HUES64 (cell line): Measurements from ENCODE around the gene PRKAG2.

Experiments used
- H3K27ac ChIP-seq: 2 replicates; pipeline ENCODE4 v1.7.0; 2013; ENCODE audit warnings: low read depth, low read length, inconsistent platforms
- H3K27me3 ChIP-seq: 2 replicates; pipeline ENCODE4 v1.6.1; 2013; ENCODE audit warnings: mild to moderate bottlenecking, low read length; ENCODE audit not compliant: insufficient read depth
- H3K36me3 ChIP-seq: 2 replicates; pipeline ENCODE4 v1.6.1; 2013; ENCODE audit warnings: mild to moderate bottlenecking, low read length; ENCODE audit not compliant: insufficient read depth
- H3K4me1 ChIP-seq: 2 replicates; pipeline ENCODE4 v1.6.1; 2013; ENCODE audit warnings: mild to moderate bottlenecking, low read length, moderate library complexity; ENCODE audit not compliant: insufficient read depth
- H3K4me3 ChIP-seq: 2 replicates; pipeline ENCODE4 v1.5.1; 2013; ENCODE audit warnings: mild to moderate bottlenecking, low read length, moderate library complexity
- H3K9ac ChIP-seq: 2 replicates; pipeline ENCODE4 v1.6.1; 2013; ENCODE audit warnings: mild to moderate bottlenecking, low read depth, low read length
- H3K9me3 ChIP-seq: 2 replicates; pipeline ENCODE4 v1.6.1; 2013; ENCODE audit warnings: low read depth, low read length; ENCODE audit not compliant: insufficient read depth
- WGBS: fragments of 150-250, 120-280 bp; methylation state at CpG from one replicate; pipeline ENCODE4 v1.1.7; 2013; ENCODE audit warnings: missing lambda C conversion rate; 5-methylcytosine and 5-hydroxymethylcytosine counted together

PRKAG2 gene

GRCh38 chr7:151677581-151678226 is 199.2 kb downstream of the PRKAG2 start:
- Histone ChIP-seq H3K4me3 (no peak overlapping the region), H3K9me3 (no peaks in the 10 kb centered on the region), H3K36me3 (no peaks in the 10 kb centered on the region), H3K9ac (no peak overlapping the region), H3K27ac (no peak overlapping the region), H3K27me3 (no peaks in the 10 kb centered on the region), H3K4me1 (peaks cover 1% of the 10 kb centered on the region; the same call in 1 of the 2 replicates)
- 85% methylated on average over 14 of the region's 14 CpGs for WGBS

GRCh38 chr7:151676759-151677158 is 200.2 kb downstream of the PRKAG2 start:
- Histone ChIP-seq H3K36me3 (no peaks in the 10 kb centered on the region), H3K27ac (no peak overlapping the region), H3K9ac (no peak overlapping the region), H3K9me3 (no peaks in the 10 kb centered on the region), H3K4me3 (no peak overlapping the region), H3K4me1 (peaks cover 8% of the 10 kb centered on the region), H3K27me3 (no peaks in the 10 kb centered on the region)
- 82% methylated on average over 11 of the region's 11 CpGs for WGBS

- WGBS, result 93% methylated on average over 26 of the region's 26 CpGs
- Histone ChIP-seq H3K4me1 (peaks cover 12% of the 10 kb centered on the region), H3K4me3 (no peak overlapping the region)
Measured at GRCh38 chr7:151675196-151675920, 201.6 kb downstream of the PRKAG2 start.

GRCh38 chr7:151674161-151674920 is 202.6 kb downstream of the PRKAG2 start:
- H3K27ac ChIP-seq, result no peak overlapping the region
- no peak overlapping the region for H3K9ac ChIP-seq
- no peaks in the 10 kb centered on the region for H3K36me3 ChIP-seq
- H3K9me3 ChIP-seq, result no peaks in the 10 kb centered on the region
- H3K27me3 ChIP-seq, result no peaks in the 10 kb centered on the region
- WGBS, result 91% methylated on average over 10 of the region's 10 CpGs
- peaks cover 12% of the 10 kb centered on the region for H3K4me1 ChIP-seq
- no peak overlapping the region for H3K4me3 ChIP-seq

More at GRCh38 chr7:151675196-151675920, 201.6 kb downstream of the PRKAG2 start:
- no peaks in the 10 kb centered on the region for H3K9me3 ChIP-seq
- no peaks in the 10 kb centered on the region for H3K36me3 ChIP-seq
- H3K9ac ChIP-seq, result no peak overlapping the region
- H3K27ac ChIP-seq, result no peak overlapping the region
- no peaks in the 10 kb centered on the region for H3K27me3 ChIP-seq

GRCh38 chr7:151673216-151673615 is 203.7 kb downstream of the PRKAG2 start:
- 70% methylated on average over 9 of the region's 9 CpGs for WGBS
- H3K4me1 ChIP-seq, result peaks cover 12% of the 10 kb centered on the region

GRCh38 chr7:151672716-151673115 is 204.2 kb downstream of the PRKAG2 start:
- Histone ChIP-seq H3K4me3 (no peak overlapping the region), H3K36me3 (no peaks in the 10 kb centered on the region), H3K9me3 (no peaks in the 10 kb centered on the region), H3K9ac (no peak overlapping the region), H3K27me3 (no peaks in the 10 kb centered on the region), H3K4me1 (peaks cover 12% of the 10 kb centered on the region), H3K27ac (peak overlapping the region; percentile 4; the same call in 1 of the 2 replicates)
- WGBS, result 88% methylated on average over 8 of the region's 9 CpGs

More at GRCh38 chr7:151673216-151673615, 203.7 kb downstream of the PRKAG2 start:
- no peaks in the 10 kb centered on the region for H3K27me3 ChIP-seq
- H3K4me3 ChIP-seq, result no peak overlapping the region
- no peaks in the 10 kb centered on the region for H3K36me3 ChIP-seq
- H3K9me3 ChIP-seq, result no peaks in the 10 kb centered on the region
- H3K27ac ChIP-seq, result no peak overlapping the region
- no peak overlapping the region for H3K9ac ChIP-seq

GRCh38 chr7:151671514-151671913 is 205.4 kb downstream of the PRKAG2 start:
- H3K27me3 ChIP-seq, result no peaks in the 10 kb centered on the region
- 81% methylated on average over 2 of the region's 2 CpGs for WGBS
- H3K4me3 ChIP-seq, result no peak overlapping the region
- H3K4me1 ChIP-seq, result peaks cover 12% of the 10 kb centered on the region
- no peaks in the 10 kb centered on the region for H3K36me3 ChIP-seq
- no peaks in the 10 kb centered on the region for H3K9me3 ChIP-seq
- H3K27ac ChIP-seq, result no peak overlapping the region
- no peak overlapping the region for H3K9ac ChIP-seq

- Histone ChIP-seq H3K9me3 (no peaks in the 10 kb centered on the region), H3K9ac (no peak overlapping the region), H3K27me3 (no peaks in the 10 kb centered on the region), H3K36me3 (no peaks in the 10 kb centered on the region), H3K4me1 (peaks cover 12% of the 10 kb centered on the region), H3K4me3 (no peak overlapping the region), H3K27ac (no peak overlapping the region)
- WGBS, result 92% methylated on average over 2 of the region's 2 CpGs
Measured at GRCh38 chr7:151669762-151670161, 207.2 kb downstream of the PRKAG2 start.

- Histone ChIP-seq H3K36me3 (no peaks in the 10 kb centered on the region), H3K27ac (no peak overlapping the region), H3K4me1 (peaks cover 5% of the 10 kb centered on the region), H3K9me3 (no peaks in the 10 kb centered on the region), H3K9ac (no peak overlapping the region), H3K27me3 (no peaks in the 10 kb centered on the region), H3K4me3 (no peak overlapping the region)
- 95% methylated on average over 3 of the region's 3 CpGs for WGBS
Measured at GRCh38 chr7:151666886-151667285, 210.0 kb downstream of the PRKAG2 start.

- 92% methylated on average over 6 of the region's 6 CpGs for WGBS
- no peaks in the 10 kb centered on the region for H3K9me3 ChIP-seq
- H3K9ac ChIP-seq, result no peak overlapping the region
- no peak overlapping the region for H3K4me3 ChIP-seq
- no peaks in the 10 kb centered on the region for H3K36me3 ChIP-seq
- no peaks in the 10 kb centered on the region for H3K4me1 ChIP-seq
- H3K27ac ChIP-seq, result no peak overlapping the region
- H3K27me3 ChIP-seq, result no peaks in the 10 kb centered on the region
Measured at GRCh38 chr7:151665368-151665767, 211.5 kb downstream of the PRKAG2 start.

- Histone ChIP-seq H3K4me1 (no peaks in the 10 kb centered on the region), H3K4me3 (no peak overlapping the region), H3K36me3 (no peaks in the 10 kb centered on the region), H3K27ac (no peak overlapping the region), H3K9ac (no peak overlapping the region), H3K9me3 (no peaks in the 10 kb centered on the region), H3K27me3 (no peaks in the 10 kb centered on the region)
- 91% methylated on average over 3 of the region's 3 CpGs for WGBS
Measured at GRCh38 chr7:151664268-151664667, 212.6 kb downstream of the PRKAG2 start.
